ENCODE data around the gene HGD. TPM values are rescaled to one million over a fixed set of nuclear protein-coding genes. Genes with fewer than 3 reads are reported as not detected.

Gene HGD
- total RNA-seq, 2 experiments from 2014 or later, result 2.0 to 2.9 TPM

GRCh38 chr3:120661106-120661905 is 20.7 kb downstream of the HGD start:
- Mint-ChIP-seq H3K36me3 (ENCODE audit: low read depth) (no peaks in the 10 kb centered on the region), H3K4me3 (no peak overlapping the region), H3K9me3 (no peaks in the 10 kb centered on the region), H3K4me1 (ENCODE audit: low read depth) (no peaks in the 10 kb centered on the region), H3K27ac (no peak overlapping the region), H3K27me3 (peaks cover 8% of the 10 kb centered on the region)
- intact Hi-C loops (cut with DNase I, micrococcal nuclease), result no loop called here
- no peak overlapping the region for H3K27ac ChIP-seq (ENCODE audit: low read depth in 1 of 2, low read length in 2 of 2)
- H3K9me3 ChIP-seq (ENCODE audit: control insufficient read depth in 1 of 2, insufficient read depth in 1 of 2, low read length in 2 of 2), result peaks cover 0 to 4% of the 10 kb centered on the region in 2 experiments
- ChIA-PET POLR2A (no interaction called here), CTCF (no interaction called here)
- no peaks in the 10 kb centered on the region for H3K4me1 ChIP-seq (ENCODE audit: insufficient read depth, low read length)
- no peaks in the 10 kb centered on the region for H3K36me3 ChIP-seq (ENCODE audit: insufficient read depth, low read length)
- H3K27me3 ChIP-seq (ENCODE audit: control insufficient read depth in 1 of 2, insufficient read depth in 2 of 2, low read length in 2 of 2), result no peaks in the 10 kb centered on the region
- no peak overlapping the region for H3K4me3 ChIP-seq (ENCODE audit: low read length)
- no peak for ATAC-seq (ENCODE audit: poor library complexity)
- DNase-seq, result no peak
- no peak for TF ChIP-seq CTCF (IDR thresholded peaks at IDR 0.05)

GRCh38 chr3:120659834-120660233 is 22.2 kb downstream of the HGD start:
- Mint-ChIP-seq H3K4me1 (ENCODE audit: low read depth) (no peaks in the 10 kb centered on the region), H3K9me3 (no peaks in the 10 kb centered on the region), H3K27ac (no peak overlapping the region), H3K27me3 (peaks cover 8% of the 10 kb centered on the region), H3K4me3 (no peak overlapping the region), H3K36me3 (ENCODE audit: low read depth) (no peaks in the 10 kb centered on the region)
- Histone ChIP-seq H3K27ac (ENCODE audit: low read depth in 1 of 2, low read length in 2 of 2) (no peak overlapping the region), H3K9me3 (ENCODE audit: control insufficient read depth in 1 of 2, insufficient read depth in 1 of 2, low read length in 2 of 2) (peaks cover 0 to 4% of the 10 kb centered on the region in 2 experiments), H3K4me1 (ENCODE audit: insufficient read depth, low read length) (no peaks in the 10 kb centered on the region), H3K27me3 (ENCODE audit: control insufficient read depth in 1 of 2, insufficient read depth in 2 of 2, low read length in 2 of 2) (no peaks in the 10 kb centered on the region), H3K4me3 (ENCODE audit: low read length) (no peak overlapping the region), H3K36me3 (ENCODE audit: insufficient read depth, low read length) (no peaks in the 10 kb centered on the region)
- intact Hi-C loops (cut with DNase I, micrococcal nuclease), result no loop called here
- DNase-seq (no peak), ATAC-seq (ENCODE audit: poor library complexity) (no peak)
- no peak for TF ChIP-seq CTCF (IDR thresholded peaks at IDR 0.05)
- ChIA-PET CTCF (no interaction called here), POLR2A (no interaction called here)

- TF ChIP-seq CTCF (IDR thresholded peaks at IDR 0.05), result no peak
- Mint-ChIP-seq H3K9me3 (no peaks in the 10 kb centered on the region), H3K4me3 (no peak overlapping the region), H3K36me3 (ENCODE audit: low read depth) (no peaks in the 10 kb centered on the region), H3K27me3 (peaks cover 8% of the 10 kb centered on the region), H3K27ac (no peak overlapping the region), H3K4me1 (ENCODE audit: low read depth) (no peaks in the 10 kb centered on the region)
- H3K36me3 ChIP-seq (ENCODE audit: insufficient read depth, low read length), result no peaks in the 10 kb centered on the region
- POLR2A ChIA-PET, result no interaction called here
- no peaks in the 10 kb centered on the region for H3K27me3 ChIP-seq (ENCODE audit: control insufficient read depth in 1 of 2, insufficient read depth in 2 of 2, low read length in 2 of 2)
- no peak overlapping the region for H3K27ac ChIP-seq (ENCODE audit: low read depth in 1 of 2, low read length in 2 of 2)
- H3K4me1 ChIP-seq (ENCODE audit: insufficient read depth, low read length), result no peaks in the 10 kb centered on the region
- CTCF ChIA-PET, result no interaction called here
- no peak overlapping the region for H3K4me3 ChIP-seq (ENCODE audit: low read length)
- DNase-seq (no peak), ATAC-seq (ENCODE audit: poor library complexity) (no peak)
- H3K9me3 ChIP-seq (ENCODE audit: control insufficient read depth in 1 of 2, insufficient read depth in 1 of 2, low read length in 2 of 2), result peaks cover 0 to 4% of the 10 kb centered on the region in 2 experiments
- intact Hi-C loops (cut with DNase I, micrococcal nuclease), result no loop called here
Observed at GRCh38 chr3:120659285-120659684, 22.8 kb downstream of the HGD start.
